GM13977 (cell line): ENCODE results near the gene JADE2.

Experiments used
- DNase-seq: peaks from one replicate; pipeline ENCODE4 v3.0.0; 2012; ENCODE audit warnings: low spot score
- in situ Hi-C: fragments of 300-500 bp; cut with MboI; formaldehyde crosslinking; loops from one replicate; pipeline ENCODE4 v1.12.0; 2022; ENCODE audit warnings: low sequenced_read_pairs, low pct_unique_long_range_greater_than_20kb, mixed read lengths, inconsistent platforms; ENCODE audit not compliant: unreplicated experiment
- TF ChIP-seq, protein P1 (sequence below): IDR thresholded peaks from 2 replicates; pipeline ENCODE4 v1.5.1; 2012; ENCODE audit warnings: mild to moderate bottlenecking, control low read depth; ENCODE audit not compliant: insufficient read depth; ENCODE audit errors: extremely low read depth, missing control alignments

The JADE2 gene

GRCh38 chr5:134517553-134517952, 7.9 kb upstream of the JADE2 start:
- in situ Hi-C loops, result no loop called here
- TF ChIP-seq, protein P1, sequence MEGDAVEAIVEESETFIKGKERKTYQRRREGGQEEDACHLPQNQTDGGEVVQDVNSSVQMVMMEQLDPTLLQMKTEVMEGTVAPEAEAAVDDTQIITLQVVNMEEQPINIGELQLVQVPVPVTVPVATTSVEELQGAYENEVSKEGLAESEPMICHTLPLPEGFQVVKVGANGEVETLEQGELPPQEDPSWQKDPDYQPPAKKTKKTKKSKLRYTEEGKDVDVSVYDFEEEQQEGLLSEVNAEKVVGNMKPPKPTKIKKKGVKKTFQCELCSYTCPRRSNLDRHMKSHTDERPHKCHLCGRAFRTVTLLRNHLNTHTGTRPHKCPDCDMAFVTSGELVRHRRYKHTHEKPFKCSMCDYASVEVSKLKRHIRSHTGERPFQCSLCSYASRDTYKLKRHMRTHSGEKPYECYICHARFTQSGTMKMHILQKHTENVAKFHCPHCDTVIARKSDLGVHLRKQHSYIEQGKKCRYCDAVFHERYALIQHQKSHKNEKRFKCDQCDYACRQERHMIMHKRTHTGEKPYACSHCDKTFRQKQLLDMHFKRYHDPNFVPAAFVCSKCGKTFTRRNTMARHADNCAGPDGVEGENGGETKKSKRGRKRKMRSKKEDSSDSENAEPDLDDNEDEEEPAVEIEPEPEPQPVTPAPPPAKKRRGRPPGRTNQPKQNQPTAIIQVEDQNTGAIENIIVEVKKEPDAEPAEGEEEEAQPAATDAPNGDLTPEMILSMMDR, result no peak
- no peak for DNase-seq

DNA sequence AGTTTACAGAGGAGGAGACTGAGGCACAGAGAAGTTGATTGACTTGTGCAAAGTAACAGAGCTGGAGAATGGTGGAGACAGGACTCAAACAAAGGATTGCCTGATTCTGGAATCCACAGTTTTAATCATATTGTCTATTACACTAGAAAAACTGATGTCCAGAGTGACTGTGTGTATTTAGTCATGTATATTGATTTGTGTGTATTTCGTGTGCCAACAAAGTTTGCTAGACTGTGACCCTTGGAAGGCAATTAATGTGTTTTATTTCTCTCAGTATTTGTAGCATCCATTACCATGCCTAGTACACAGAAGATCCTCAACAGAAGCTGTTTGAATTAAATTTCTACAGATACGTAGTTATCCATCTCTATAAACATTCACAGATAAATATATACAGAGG, 5.5 kb upstream of the JADE2 start:
- in situ Hi-C loops, result no loop called here

GRCh38 chr5:134521841-134522240, 3.6 kb upstream of the JADE2 start:
- in situ Hi-C loops, result no loop called here
- no peak for DNase-seq
- TF ChIP-seq, protein P1, result no peak

More for the DNA sequence above, 5.5 kb upstream of the JADE2 start:
- TF ChIP-seq, protein P1, result no peak
- no peak for DNase-seq

DNA sequence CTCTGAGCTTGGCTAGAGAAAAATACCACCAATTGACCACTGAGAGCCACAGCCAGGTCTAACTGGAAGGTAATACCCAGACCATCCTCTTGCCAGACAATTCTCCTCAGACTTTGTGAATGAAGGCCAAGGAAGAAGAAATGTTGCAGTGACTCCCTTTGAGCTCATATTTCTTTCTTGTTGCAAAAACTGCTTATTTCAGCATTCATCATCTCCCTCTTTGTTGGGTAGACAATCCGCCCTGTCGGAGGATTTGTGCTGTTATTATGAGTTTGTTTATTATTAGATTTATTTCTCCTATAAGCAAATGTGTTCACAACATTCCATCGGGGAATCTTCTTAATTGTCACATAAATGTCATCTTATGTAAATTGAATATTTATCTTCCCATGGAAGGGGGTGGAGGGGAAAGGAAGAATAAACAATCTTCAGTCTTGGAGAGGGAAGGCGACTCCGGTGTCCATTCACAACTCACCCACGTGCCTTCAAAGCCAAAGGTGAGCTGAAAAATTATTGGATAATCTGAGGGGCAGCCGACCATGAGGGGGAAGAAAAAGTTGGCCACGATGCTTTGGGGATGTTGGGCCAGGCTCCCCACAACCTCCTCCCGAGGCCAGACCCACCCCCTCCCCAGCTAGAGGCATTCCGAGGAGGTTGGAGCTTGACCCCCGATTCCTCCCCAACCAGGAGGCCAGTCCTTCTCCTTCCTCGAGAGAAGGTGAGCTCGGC, 1.8 kb upstream of the JADE2 start:
- in situ Hi-C loops, result no loop called here
- DNase-seq, result no peak
- TF ChIP-seq, protein P1, result no peak

DNA sequence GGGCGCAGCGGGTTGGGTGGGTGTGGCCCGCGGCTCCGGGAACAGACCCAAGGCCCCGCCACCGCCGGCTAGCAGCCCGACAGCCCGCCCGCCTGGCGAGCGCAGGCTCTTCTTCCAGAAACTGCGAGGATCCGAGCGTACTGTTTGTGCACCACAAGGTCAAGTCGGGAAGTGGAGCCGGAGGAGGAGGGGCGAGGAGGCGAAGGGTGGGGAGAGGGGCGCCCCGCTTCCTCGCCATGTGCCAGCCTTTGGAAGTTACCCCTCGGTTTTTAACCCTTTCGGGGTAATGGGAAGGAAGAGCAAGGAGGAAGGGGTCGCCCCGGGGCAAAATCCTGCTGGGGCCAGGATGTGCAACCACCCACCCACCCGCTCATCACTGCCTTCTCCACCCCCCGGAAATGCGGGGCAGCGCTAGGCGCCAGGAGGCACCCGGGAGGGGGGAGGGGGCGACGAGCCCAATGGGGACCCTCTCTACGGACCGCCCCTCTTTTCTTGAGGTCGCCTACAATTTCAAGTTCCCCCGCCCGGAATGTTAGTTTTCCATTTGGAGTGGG, 1.1 kb upstream of the JADE2 start:
- in situ Hi-C loops, result no loop called here
- DNase-seq, result peak; percentile 81
- TF ChIP-seq, protein P1, result no peak

DNA sequence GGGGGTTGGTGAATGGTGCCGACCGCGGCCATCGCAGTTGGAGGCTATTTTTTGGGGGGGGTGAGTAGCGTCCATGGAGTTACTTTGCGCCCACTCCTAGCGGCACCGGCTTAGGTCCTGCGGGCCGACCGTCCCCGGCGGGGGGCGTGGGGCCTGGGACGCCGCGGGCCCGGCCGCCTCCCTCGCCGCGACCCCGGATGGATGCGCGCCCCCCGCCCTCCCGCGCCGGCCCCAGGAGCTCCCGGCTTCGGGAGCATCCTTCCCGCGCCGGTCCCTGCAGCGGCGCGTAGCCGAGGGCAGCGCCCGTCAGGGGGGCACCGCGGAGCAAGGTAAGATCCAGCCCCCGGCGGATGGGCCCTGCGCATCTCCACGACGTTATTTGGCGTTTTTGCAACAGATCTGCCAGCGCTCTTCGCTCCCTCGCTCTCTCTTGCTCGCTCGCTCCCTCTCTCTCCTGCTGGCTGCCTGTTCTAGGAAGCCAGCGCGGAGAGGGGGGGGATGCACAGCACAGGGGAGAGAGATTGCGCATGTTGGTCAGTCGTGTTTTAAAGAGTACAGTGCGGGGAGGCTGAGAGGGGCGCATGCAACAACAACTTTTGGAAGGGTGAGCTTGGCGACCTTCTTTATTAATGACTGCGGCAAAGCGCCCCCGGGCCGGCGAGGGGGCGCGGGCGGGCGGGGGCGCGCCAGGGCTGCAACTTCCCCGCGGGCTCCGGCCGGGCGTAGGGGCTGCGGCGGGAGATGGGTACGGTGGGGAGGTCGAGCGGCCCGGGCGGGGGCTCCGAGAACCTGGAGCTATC, 413 bp downstream of the JADE2 start:
- TF ChIP-seq, protein P1, result no peak
- in situ Hi-C loops, result no loop called here
- DNase-seq, result peak; percentile 80
